ENCODE measurements around the gene TSPAN18.

Gene TSPAN18, protein sequence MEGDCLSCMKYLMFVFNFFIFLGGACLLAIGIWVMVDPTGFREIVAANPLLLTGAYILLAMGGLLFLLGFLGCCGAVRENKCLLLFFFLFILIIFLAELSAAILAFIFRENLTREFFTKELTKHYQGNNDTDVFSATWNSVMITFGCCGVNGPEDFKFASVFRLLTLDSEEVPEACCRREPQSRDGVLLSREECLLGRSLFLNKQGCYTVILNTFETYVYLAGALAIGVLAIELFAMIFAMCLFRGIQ

DNA sequence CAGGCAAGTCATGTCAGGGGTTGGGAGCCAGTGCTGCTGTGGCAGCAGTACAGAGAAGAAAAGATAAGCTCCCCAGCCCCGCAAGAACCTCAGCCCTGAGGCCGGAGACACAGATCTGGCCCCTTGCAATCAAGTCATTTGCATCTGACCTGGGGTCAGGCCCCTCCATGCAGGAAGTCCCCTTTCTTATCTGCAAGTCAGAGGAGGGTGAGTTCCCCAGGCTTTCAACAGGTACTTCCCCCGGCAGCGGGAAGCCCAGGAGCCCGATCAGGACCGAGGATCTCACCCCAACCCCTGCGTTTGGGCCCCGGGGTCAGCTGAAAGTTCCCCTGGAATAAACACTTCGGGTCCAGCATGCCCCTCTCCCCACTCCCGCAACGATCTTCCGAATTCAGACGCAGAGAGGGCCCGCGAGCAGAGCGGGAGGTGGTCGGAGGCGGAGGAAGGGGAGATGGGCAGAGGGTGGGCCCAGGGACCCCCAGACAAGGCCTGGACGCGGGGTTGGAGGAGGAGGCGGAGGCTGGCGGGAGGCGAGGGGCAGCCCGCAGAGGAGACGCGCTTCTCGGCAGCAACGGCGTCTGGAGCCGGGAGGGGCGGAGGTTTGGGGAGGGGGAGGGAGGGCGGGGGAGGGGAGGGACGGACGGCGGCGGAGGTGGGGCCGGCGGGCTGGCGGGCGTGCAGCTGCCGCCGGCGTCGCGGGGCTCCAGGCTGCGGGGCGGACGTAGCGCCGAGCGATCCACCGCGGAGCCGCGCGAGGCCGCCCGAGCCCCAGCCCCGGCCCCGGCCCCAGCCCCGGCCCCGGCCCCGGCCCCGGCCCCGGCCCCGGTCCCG is at the start of gene TSPAN18:
Gene TSPAN18 (plus strand): TSS at position 680 of the 831 bp plus-strand sequence. CDS start 179,455 bp downstream, outside the sequence.
- ATAC-seq (peak; percentile 36), DNase-seq (peak; percentile 51)

DNA sequence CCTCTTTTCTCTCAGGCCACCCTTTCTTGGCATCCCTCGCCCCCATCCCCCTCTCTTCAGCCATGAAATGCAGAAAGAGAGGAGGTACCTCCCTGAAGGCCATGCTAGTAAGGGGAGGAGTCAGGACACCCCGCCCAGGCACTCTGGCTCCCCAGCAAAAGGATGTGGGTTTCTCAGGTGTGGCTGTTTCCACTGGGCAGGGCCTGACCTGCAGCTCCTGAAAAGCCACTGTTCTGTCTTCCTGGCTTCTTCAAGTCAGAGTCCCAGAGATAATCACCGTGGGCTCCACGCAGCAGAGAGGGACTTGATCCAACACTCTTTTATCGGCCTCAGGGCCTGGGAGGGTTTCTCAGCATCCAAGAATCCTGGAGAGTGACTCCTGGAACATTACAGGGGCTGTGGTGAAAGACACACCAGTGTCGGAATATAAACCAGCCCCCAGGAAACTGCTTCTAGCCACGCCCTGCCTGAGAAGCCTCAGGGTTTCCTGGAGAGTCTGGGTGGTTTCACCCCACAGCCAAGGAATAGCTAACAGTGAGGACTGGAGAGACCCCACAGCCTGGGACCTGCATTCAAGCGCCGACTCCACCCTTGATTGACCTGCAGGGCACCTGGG is 45.7 kb upstream of the TSPAN18 start:
- ATAC-seq = peak; percentile 79
- peak; percentile 37 for DNase-seq

DNA sequence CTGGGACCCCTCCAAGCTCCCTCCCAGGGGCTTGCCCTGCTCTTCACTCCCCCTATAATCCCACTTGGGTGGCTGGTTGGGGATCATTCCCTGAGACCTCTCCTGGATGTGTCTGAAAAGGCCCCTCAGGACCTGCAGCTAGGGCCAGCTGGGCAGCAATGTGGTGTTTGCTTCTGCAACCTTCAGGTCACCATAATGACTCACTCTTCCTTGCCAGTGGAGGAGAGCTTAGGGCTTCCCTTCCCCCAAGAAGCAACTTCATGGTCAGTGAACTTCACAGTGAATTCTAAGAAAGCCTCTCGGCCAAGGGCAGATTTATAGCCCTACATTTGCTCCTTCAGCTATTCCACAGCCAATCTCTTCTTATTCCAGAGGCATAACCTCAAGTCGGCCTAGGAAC is 45.1 kb upstream of the TSPAN18 start:
- ATAC-seq (no peak), DNase-seq (no peak)

DNA sequence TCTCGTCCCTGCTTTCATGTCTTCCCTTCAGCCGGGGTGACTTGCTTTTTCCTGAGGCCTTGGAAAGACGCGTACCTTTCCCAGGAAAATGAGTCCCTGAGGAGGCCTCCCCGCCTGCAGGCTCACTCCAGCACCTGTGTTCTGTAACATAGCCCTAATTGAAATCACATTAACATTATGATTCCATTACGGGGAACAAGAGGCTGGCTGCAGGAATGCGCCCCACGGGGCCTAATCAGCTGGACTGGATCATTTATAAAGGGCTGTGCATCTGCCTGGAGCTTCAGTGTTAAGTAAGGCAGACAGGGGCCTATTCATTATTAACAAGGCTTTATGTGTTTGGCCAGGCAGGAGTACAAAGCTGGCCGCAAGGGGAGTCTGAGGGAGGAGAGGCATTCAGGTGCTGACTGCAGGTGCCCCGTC is 41.9 kb upstream of the TSPAN18 start:
- no peak for ATAC-seq
- no peak for DNase-seq

DNA sequence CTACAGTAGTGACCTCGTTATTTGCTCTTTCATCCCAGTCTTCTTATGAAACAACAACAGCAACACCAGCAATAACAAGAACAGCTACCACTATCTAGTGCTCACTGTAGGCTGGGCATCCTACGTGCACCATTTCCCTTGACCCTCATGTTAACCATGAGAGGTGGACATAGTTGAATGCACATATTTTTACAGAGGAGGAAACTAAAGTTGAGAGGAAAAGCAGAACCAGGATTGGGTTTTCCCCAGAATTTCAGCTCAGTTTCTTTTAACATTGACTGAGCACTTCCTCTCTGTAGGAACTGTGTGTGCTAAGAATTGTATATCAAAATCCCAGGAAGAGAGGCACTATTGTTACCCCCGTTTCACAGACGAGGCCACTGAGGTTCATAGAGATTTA is 39.4 kb upstream of the TSPAN18 start:
- DNase-seq (no peak), ATAC-seq (no peak)

DNA sequence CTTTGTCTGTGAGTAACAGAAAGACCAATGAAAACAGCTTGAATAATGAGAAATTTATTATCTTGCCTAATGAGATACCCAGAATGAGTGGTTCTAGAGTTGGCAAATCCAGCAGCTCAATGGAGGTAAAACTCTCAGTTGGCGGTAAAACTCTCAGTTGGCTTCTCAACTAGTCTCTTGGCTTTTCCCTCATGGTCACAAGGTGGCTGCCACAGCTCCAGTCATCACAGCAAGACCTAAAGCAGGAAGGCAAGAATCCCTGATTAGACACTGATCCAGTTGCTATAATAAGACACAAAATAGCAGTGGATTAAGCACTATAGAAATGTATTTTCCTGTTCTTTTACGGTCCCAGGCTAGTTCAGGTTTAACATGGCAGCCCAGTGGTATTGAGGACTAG is 37.5 kb upstream of the TSPAN18 start:
- DNase-seq = no peak
- ATAC-seq = no peak

DNA sequence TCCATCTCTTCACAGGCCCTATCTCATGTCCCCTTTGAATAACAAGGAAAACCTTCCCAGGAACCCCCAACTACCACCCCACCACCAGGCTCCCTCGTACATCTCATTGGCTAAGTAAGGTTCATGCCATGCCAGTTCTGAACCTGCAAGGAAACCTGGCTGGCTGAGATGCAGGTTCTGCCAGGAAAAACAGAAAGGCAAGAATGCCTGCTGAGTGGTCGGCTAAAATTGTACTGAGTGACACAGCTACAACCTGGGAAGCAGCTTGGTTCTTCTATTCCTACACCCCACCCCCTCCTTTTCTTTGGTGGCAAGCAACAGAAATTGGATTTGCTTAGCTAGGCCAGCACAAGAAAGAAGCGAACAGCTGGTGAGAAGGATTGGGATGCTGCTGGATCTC is 36.1 kb upstream of the TSPAN18 start:
- ATAC-seq = no peak

DNA sequence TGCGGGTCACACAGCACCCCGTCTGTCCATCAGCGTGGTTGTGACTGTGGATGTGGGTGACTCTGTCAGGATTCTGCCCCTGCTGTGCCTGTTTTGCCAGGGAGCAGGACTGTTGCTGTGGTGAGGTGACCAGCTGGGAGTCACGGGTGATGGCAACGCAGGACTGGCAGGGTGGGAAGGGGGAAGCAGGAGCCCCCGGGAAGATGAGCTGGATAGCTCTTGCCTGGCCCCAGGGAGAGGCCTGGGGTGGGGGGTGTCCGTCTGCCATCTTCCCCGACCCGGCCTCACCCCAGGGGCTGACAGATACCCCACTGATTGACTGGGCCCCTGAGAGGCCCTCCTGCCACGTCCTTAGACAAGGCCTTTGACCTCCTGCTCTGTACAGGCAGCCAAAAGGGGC is 34.3 kb upstream of the TSPAN18 start:
- DNase-seq (no peak), ATAC-seq (no peak)

More for the DNA sequence above, 36.1 kb upstream of the TSPAN18 start:
- DNase-seq = no peak

DNA sequence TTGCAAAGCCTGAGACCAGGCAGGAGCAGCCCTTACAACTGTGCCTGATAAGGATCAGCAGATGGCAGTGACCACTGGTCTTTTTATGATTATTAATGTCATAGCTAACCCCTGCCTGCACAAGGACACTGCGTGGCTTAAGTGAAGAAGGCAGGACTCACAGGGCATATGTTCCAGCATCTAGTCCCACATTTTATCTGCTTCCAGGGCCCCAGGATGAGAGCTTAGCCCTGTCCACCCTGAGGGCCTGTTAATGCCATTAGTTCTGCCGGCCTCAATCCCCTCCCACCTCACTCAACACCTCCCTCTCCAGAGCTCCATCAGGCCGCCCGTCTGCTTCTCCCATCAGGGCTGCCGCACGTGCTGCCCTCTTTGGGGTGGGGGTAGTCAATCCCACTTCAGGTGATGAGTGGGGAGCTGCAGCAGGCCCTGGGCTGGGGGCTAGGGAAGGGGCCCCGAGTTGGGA is 33.1 kb upstream of the TSPAN18 start:
- DNase-seq (no peak), ATAC-seq (no peak)

DNA sequence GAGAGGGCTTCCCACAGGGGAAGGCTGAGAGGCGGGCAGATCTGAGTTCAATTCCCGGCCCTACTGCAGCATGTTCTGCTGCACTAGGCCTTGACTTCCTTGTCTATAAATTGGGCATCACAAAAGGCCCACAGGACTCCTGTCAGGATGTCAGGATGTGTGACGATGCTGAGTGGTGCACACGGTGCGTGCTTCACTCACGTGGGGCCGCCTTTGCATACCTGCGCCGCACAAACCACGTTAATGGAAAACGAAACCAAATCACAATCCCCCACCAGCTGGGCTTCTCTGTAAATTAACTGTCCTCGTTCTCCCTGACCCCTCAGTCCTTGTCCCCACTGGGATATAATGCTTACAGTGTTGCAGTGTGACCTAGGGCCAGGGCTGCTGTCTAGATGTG is 32.3 kb upstream of the TSPAN18 start:
- DNase-seq (no peak), ATAC-seq (no peak)

DNA sequence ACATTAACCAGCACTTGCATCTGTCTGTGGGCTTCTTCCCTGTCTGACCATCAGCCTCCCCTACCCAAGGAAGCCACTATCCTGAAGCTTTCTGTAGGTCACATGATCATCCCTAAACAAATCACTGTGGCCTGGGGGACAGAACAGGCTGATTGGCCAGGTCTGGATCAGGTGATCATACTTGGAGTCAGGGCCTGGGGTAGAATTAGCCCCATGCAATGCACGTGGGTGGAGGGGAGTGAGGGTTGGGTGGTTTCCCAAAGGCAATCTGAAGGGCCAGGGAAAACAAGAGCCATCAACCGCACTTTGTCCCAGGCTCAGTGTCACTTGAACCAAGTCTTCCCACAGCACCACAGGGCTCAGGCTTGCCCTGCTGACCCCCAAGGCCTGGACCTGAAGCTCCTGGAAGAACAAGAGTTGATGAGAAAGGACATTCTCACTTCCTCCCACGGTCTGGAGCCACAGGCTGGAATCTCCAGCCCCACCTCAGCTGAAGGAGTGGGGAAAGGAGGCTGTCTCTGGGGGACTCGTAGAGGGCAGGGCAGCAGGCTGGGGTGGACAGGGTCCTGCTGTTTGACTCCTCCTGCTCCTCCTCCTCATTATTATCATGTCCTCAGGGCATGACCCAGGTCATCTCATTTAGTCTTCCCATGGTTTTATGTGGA is 31.5 kb upstream of the TSPAN18 start:
- ATAC-seq = no peak

DNA sequence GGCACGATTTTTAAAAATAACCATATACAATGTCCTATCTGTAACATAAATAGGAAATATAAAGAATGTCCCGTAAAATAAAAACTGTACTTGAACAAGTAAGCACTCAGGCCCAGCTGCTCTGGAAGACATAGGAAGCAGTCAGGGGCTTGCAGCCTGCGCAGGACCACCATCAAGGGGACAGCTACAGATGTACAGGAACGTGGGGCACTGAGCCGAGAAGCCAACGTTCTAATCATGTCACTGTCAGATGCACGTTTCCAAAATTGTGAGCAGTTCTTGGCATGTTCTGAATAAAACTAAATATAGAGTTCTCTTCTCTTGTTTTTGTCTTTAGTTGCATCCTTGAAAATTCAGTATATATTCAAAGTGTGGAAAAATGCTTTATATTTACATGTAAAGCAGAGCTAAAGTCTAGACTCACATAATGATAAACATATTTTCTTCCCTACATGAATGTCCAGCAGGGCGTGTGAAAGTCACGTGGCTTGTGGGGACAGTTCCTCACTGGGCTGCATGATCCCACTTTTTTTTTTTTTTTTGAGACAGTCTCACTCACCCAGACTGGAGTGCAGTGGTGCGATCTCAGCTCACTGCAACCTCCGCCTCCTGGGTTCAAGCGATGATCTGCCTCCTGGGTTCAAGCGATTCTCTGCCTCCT is 28.4 kb upstream of the TSPAN18 start:
- DNase-seq = no peak
- ATAC-seq = no peak

More for the DNA sequence above, 31.5 kb upstream of the TSPAN18 start:
- no peak for DNase-seq

DNA sequence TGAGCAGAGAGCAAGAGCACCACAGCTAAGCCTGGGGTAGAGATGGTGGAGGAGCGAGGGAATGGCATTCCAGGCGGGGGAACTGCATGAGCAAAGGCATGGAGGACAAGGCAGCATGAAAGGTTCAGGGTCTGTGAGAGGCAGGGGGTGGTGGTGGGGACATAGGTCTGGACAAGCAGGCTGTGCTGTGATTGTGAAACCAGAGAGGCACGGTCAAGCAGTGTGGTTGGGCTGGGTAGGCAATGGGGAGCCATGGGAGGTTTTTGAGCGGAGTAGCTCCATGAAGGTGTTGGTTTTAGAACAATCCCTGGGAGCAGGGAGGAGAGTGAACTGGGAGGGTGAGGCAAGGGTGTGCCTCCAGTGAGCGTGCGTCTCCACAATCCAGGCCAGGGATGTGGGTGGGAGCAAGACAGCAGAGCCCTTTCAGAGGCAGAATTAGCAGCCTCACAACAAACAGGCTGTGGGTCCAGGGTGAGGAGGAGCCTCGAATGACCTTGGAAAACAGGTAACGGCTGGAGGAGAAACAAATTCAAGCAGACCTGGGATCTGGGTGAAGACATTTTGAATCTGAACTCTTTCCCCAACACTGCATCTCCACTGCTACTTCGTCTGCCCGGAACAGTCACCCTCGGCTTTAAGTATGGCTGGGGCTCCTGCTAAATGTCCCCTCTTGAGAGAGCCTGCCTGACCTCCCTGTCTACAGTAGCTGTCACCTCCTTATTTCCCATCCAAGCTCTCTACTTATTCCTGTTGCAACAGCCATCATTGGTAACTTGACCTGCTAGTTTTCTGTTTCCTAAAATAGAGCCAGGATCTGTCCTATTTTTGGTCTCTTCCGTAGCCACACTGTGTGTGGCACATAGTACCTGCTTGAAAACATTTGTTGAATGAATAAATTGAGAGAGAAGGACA is 27.0 kb upstream of the TSPAN18 start:
- ATAC-seq (no peak), DNase-seq (no peak)

DNA sequence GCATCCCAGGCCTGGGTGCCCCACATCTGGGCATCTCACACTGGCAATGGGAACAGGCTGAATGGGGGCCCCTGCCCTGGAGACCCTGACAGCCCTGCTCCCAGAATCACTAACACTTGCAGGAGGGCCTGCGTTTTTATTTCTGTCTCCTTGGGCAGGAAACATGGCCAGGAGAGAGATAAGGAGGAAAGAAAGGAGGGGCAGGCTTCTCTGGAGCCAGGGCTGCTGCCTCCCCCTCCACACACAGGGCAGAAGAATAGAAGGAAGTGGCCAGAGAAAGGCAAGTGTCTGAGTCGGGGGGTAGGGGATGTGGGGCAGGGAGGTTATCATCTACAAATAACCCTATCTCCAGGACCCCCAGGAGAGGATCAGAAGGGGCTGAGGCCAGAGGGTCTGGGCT is 25.5 kb upstream of the TSPAN18 start:
- ATAC-seq (no peak), DNase-seq (no peak)

DNA sequence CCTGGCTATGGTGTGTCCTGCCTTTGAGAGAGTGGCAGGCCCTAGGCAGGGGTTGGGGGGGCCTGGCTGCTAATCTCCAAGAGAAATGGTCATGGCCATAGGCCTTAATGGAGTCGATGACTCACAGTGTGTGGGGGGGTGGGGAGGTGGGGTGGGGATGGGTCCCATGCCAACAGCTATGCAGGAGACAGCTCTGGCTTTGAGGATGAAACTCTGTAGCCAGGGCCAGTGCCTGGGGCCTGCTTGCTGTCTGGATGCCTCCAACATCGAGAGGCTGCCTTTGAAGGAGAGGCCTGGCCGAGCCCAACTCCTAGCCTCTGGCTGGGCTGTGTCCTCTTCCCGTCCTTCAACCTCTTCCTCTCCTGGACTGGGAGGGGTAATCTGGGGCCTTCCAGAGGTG is 23.9 kb upstream of the TSPAN18 start:
- ATAC-seq (no peak), DNase-seq (no peak)

DNA sequence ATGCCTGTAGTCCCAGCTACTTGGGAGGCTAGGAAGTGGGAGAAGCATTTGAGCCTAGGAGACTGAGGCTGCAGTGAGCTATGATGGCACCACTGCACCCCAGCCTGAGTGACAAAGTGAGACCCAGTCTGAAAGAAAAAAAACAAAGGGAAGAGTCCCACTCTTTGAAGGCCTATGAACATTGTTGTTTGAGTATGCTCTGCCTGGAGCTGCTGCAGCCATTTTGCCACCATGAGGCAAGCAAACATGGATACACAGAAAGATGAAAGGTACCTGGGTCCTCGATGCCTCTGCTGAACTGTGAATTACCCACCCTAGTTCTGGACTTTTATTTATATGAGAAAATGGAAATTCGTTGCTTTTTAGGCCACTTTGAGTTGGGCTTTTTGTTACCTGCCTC is 19.7 kb upstream of the TSPAN18 start:
- DNase-seq (no peak), ATAC-seq (no peak)

DNA sequence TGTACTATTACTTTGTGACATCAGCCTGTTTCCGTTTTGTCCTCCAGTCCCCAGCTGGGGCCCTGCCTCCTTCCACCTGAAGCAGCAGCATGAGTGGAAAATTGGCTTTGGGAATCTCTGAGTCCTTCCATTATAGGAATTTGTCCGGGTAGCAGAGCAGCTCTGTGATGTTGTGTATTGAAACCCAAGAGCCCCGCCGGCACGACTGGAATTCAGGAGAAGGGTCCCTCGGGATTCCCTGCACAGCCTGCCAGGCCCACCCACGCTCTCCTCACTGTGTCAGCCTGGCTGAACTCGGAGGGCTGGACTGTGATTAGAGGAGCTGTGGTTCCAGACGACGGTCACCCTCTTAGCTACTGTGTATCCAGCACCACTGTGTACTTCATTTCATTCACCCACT is 18.8 kb upstream of the TSPAN18 start:
- DNase-seq = no peak
- no peak for ATAC-seq

DNA sequence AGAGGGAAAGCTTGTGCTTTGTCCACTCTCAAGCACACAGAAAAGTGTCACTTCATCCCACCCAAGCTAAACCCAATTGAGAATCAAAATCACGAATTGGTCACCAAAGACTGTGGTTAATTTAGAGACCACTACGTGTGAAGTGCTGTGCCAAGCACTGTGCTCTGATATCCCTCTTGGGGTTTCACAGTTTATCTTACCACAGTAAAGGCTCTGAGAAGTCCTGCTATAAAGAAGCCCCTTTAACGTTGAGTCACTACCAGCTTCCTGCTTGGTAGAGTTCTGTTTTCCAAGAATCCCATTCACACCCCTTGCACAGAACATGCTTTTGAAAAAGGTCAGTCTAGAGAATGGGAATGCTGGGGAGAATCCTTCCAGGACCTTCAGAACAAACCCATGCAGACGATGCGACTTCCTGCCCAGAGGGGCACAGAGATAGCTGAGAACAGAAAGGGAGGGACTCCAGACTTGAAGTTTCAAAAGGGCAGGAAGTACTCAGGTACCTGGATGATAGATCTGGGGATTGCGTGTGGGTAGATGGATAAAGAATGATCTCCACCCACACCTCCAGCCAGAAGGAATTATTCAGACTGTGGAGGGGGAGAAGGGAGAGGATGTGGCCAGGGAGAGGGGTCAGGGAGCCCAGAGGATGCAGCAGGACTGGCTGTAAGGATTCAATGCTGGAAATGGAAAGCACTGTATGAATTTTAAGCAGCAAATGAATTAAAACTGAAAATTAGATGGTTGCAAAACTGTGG is 18.1 kb upstream of the TSPAN18 start:
- DNase-seq (no peak), ATAC-seq (no peak)

DNA sequence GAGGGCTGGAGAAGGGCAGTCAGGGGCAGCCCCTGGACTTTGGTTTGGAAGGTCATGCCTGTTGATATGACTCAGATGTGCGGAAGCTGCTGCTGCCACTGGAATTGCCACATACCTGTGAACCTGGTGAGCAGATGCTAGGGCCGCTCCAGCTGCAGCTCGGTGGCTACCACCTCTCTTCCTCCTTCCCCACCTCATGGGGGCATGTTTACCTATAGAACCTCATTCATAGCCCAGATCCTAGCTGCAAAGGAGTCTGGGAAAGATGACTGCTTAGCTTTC is 17.5 kb upstream of the TSPAN18 start:
- DNase-seq (no peak), ATAC-seq (no peak)

DNA sequence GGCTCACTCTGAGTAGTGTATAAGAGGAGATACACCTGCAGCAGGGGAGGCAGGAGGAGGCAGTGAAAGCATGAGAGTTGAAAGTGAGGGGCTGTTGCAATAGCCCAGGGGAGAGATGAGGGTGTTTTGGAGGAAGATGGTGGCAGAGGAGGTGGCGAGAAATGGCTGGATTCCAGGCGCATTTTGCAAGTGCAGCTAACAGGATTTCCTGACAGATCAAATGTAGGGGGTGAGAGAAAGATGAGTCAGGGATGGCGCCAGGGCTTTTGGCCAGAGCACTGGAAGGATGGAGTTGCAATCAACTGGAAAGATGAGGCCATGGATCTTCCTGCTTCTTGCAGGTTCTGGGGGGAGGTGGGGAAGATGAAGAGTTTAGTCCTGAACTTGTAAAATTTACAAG is 16.8 kb upstream of the TSPAN18 start:
- no peak for ATAC-seq
- DNase-seq = no peak

Data from stimulated activated naive CD8-positive, alpha-beta T cell treated with anti-CD3 and anti-CD28 coated beads, Interleukin-15, Interleukin-2, amounts not matched to agents 100 U/mL and 50 U/mL, for 24 hours (primary cell).